ENCODE data around the gene NAXE.
"Not testable (repeated sequence)": the region's sequence is repeated elsewhere in the genome, so short reads cannot be mapped to it uniquely, and the experiment has no call there.

NAXE gene

DNA sequence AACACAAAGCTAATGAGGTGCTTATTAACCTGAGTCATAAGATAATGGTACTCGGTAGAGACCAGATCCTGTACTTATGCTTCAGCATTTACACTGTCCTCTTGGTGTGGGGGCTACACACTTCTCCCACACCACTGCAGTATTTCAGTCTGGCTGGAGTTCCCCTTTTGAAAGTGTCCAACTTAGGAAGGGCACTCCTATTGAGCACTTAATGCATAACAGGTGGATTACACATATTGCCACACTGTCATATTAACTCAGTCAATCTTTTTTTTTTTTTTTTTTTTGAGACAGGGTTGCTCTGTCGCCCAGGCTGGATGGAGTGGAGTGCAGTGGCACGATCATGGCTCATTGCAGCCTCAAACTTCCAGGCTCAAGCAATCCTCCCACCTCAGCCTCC lies 8.2 kb downstream of the NAXE start:
- peaks cover 3% of the 10 kb centered on the region; the same call in 1 of the 2 replicates for H3K4me1 ChIP-seq
- H3K9me3 ChIP-seq = no peaks in the 10 kb centered on the region
- DNase-seq = no peak
- H3K27me3 ChIP-seq = no peaks in the 10 kb centered on the region
- no peak overlapping the region for H3K4me3 ChIP-seq (ENCODE audit: low read depth, low read length)
- TF ChIP-seq, protein P1, sequence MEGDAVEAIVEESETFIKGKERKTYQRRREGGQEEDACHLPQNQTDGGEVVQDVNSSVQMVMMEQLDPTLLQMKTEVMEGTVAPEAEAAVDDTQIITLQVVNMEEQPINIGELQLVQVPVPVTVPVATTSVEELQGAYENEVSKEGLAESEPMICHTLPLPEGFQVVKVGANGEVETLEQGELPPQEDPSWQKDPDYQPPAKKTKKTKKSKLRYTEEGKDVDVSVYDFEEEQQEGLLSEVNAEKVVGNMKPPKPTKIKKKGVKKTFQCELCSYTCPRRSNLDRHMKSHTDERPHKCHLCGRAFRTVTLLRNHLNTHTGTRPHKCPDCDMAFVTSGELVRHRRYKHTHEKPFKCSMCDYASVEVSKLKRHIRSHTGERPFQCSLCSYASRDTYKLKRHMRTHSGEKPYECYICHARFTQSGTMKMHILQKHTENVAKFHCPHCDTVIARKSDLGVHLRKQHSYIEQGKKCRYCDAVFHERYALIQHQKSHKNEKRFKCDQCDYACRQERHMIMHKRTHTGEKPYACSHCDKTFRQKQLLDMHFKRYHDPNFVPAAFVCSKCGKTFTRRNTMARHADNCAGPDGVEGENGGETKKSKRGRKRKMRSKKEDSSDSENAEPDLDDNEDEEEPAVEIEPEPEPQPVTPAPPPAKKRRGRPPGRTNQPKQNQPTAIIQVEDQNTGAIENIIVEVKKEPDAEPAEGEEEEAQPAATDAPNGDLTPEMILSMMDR (IDR thresholded peaks at IDR 0.05; ENCODE audit: low read depth, low read length) = peak; percentile 13; the same call in 1 of the 2 replicates
- peaks cover 50% of the 10 kb centered on the region for H3K36me3 ChIP-seq

DNA sequence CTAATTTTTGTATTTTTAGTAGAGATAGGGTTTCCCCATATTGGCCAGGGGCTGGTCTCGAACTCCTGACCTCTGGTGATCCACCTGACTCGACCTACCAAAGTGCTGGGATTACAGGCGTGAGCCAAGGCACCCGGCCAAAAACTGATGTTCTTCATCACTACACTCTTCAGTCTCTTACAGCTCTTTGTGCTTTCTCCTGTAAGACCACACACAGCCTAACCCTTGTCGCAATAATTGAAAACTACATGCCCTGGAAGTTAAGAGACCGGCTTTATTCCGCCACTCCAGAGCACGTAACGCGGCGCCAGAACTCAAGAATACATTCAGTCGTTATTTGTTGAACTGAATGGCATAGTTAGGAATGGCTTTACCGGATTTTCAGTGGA lies 9.2 kb downstream of the NAXE start:
- peaks cover 41% of the 10 kb centered on the region for H3K36me3 ChIP-seq
- H3K9me3 ChIP-seq = no peaks in the 10 kb centered on the region
- DNase-seq = no peak
- no peaks in the 10 kb centered on the region for H3K27me3 ChIP-seq
- H3K4me3 ChIP-seq (ENCODE audit: low read depth, low read length) = peak overlapping the region; percentile 82
- TF ChIP-seq, protein P1 (IDR thresholded peaks at IDR 0.05; ENCODE audit: low read depth, low read length) = no peak
- H3K4me1 ChIP-seq = peaks cover 3% of the 10 kb centered on the region; the same call in 1 of the 2 replicates

DNA sequence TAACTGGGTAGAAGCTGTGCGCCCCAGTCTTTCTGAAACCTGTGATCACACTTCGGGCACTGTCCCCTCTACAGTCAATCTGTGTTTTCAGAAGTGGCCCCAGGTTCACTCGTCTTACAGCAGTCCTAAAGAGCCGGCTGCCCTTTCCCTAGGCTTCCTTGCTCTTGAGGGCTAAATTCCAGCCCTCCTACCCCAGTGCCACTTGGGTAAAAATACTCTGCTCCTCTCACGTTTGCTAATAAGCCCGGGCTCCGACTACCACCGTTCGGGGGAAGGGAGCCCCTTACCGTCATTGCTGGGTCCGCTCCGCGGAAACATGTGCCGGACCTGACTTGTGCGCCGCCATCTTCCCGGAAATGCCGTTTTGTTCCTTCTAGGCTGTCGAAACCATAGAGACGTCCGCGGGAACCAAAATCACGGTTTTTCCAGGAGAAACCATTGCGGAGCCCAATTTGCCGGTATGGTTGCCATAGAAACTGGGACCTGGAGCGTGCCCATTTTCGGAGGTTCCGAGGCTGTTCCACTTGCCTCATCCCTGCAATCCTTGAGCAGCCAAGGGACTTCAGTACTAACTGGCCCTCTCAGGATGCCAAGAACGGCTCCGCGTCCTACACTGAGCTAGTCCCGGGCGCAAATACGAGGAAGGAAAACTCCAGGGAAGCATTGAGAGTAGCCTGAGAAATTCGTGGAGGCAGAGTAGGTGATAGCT lies 9.7 kb downstream of the NAXE start, which contains the start of gene GPATCH4:
GPATCH4 (minus strand) TSS at position 358 of the 709 bp plus-strand sequence.
- Histone ChIP-seq H3K27me3 (no peaks in the 10 kb centered on the region), H3K4me3 (ENCODE audit: low read depth, low read length) (peak within 1 kb of the TSS; percentile 82), H3K36me3 (peaks cover 35% of the 10 kb centered on the region), H3K4me1 (peaks cover 3% of the 10 kb centered on the region; the same call in 1 of the 2 replicates), H3K9me3 (no peaks in the 10 kb centered on the region)
- TF ChIP-seq, protein P1 (IDR thresholded peaks at IDR 0.05; ENCODE audit: low read depth, low read length) = no peak
- peak; percentile 78 for DNase-seq

DNA sequence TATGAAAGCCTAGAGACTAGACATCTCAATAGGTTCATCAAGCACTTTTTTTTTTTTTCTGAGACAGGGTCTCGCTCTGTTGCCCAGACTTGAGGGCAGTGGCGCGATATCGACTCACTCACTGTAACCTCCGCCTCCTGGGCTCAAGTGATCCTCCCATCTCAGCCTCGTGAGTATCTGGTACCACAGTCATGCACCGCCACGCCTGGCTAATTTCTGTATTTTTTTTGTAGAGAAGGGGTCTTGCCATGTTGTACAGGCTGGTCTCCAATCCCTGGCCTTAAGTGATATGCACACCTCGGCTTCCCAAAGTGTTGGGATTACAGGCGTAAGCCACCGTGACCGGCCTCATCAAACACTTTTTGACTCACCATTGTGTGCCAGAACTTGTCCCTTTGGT lies 10.3 kb downstream of the NAXE start:
- H3K4me3 ChIP-seq (ENCODE audit: low read depth, low read length) = peak overlapping the region; percentile 82
- no peaks in the 10 kb centered on the region for H3K9me3 ChIP-seq
- H3K4me1 ChIP-seq = peaks cover 3% of the 10 kb centered on the region; the same call in 1 of the 2 replicates
- TF ChIP-seq, protein P1 (IDR thresholded peaks at IDR 0.05; ENCODE audit: low read depth, low read length) = no peak
- DNase-seq = no peak
- H3K36me3 ChIP-seq = peaks cover 29% of the 10 kb centered on the region
- H3K27me3 ChIP-seq = no peaks in the 10 kb centered on the region

DNA sequence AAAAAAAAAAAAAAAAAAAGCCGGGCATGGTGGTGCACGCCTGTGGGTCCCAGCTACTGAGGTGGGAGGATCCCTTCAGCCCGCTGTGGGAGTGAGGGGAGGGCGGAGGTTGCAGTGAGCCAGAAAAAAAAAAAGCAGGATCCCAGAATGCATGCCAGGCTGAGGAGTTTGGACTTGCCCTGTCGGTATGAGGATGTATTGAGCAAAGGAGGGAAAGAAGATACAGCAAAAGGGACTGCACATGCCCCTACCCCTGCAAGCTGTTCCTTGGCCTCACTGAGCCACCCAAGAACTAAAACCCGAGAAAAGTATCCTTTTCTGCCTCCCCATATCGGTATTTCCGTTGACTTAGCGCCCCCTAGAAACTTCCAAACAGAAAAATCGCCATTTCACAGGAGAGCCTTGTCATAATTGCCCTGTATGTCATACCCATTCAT lies 11.0 kb downstream of the NAXE start:
- TF ChIP-seq, protein P1 (IDR thresholded peaks at IDR 0.05; ENCODE audit: low read depth, low read length) = peak; percentile 70
- no peak for DNase-seq
- Histone ChIP-seq H3K27me3 (no peaks in the 10 kb centered on the region), H3K9me3 (no peaks in the 10 kb centered on the region), H3K4me3 (ENCODE audit: low read depth, low read length) (no peak overlapping the region), H3K4me1 (peaks cover 3% of the 10 kb centered on the region; the same call in 1 of the 2 replicates), H3K36me3 (peaks cover 22% of the 10 kb centered on the region)

DNA sequence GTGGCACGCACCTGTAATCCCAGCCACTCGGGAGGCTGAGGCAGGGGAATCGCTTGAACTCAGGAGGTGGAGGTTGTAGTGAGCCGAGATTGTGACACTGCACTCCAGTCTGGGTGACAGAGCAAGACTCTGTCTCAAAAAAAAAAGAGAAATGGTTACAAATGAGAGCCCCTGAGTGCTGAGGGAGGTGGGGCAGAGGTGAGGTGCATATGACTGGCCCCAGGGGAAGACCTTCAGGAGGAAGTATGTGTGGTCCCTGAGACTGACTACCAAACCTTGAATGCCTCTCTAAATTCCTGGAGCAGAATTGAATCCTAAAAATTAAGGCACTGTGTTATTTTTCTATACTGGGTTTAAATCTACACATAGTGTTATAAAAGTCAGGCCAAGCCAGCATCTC lies 15.8 kb downstream of the NAXE start:
- not testable (repeated sequence) for H3K9me3 ChIP-seq; H3K4me1 ChIP-seq; H3K4me3 ChIP-seq (ENCODE audit: low read depth, low read length); H3K36me3 ChIP-seq; H3K27me3 ChIP-seq; DNase-seq

Data from BE2C (cell line).